Hippocampal formation (tissue), 2 donors: ENCODE results near the gene SNX11.

Source experiments
- DNase-seq, 2 donors: peaks; one replicate each; lab custom pipeline; 2025; lab: John Stamatoyannopoulos, UW

The SNX11 gene

GRCh38 chr17:48095611-48096010 is 12.0 kb upstream of the SNX11 start:
- DNase-seq, result no peak

- no peak for DNase-seq
These were observed 7.4 kb upstream of the SNX11 start for GRCh38 chr17:48100160-48100559.

- no peak for DNase-seq
These were observed 7.0 kb upstream of the SNX11 start for GRCh38 chr17:48100591-48101011.

GRCh38 chr17:48101012-48101720 is 6.4 kb upstream of the SNX11 start, which contains the start of gene CBX1:
Gene CBX1, minus strand, starts transcription at chr17:48101478. Its CDS starts 24,474 bp downstream, at chr17:48077004.
- DNase-seq, result peak; percentile 88 to 94

GRCh38 chr17:48102043-48102750 is 5.4 kb upstream of the SNX11 start:
- no peak for DNase-seq

- DNase-seq, result peak in 1 of 2 donors; percentile 11
These were observed 4.5 kb upstream of the SNX11 start for GRCh38 chr17:48102798-48103715.

GRCh38 chr17:48104440-48104839 is 3.1 kb upstream of the SNX11 start:
- DNase-seq, result no peak

- no peak for DNase-seq
These were observed 797 bp upstream of the SNX11 start for GRCh38 chr17:48106802-48107136.

- no peak for DNase-seq
These were observed 3.2 kb downstream of the SNX11 start for GRCh38 chr17:48110761-48111160.

GRCh38 chr17:48111937-48112241 is 4.3 kb downstream of the SNX11 start:
- DNase-seq, result no peak

- no peak for DNase-seq
These were observed 5.7 kb downstream of the SNX11 start for GRCh38 chr17:48113201-48113676.

GRCh38 chr17:48121923-48122664 is 14.5 kb downstream of the SNX11 start:
- DNase-seq, result peak; percentile 43 to 56

- no peak for DNase-seq
These were observed 15.1 kb downstream of the SNX11 start for GRCh38 chr17:48122665-48123045.

- DNase-seq, result peak; percentile 68 to 78
These were observed 15.5 kb downstream of the SNX11 start for GRCh38 chr17:48123111-48123510.

GRCh38 chr17:48123776-48124388 is 16.3 kb downstream of the SNX11 start:
- no peak for DNase-seq

- no peak for DNase-seq
These were observed 18.4 kb downstream of the SNX11 start for GRCh38 chr17:48125829-48126531.

GRCh38 chr17:48126532-48126850 is 18.9 kb downstream of the SNX11 start:
- no peak for DNase-seq

- DNase-seq, result peak in 1 of 2 donors; percentile 27
These were observed 19.9 kb downstream of the SNX11 start for GRCh38 chr17:48127371-48128051.

- no peak for DNase-seq
These were observed 20.8 kb downstream of the SNX11 start for GRCh38 chr17:48128400-48128799.

- no peak for DNase-seq
These were observed 22.4 kb downstream of the SNX11 start for GRCh38 chr17:48129981-48130380.
